GM23338 (cell line): Measurements from ENCODE around the gene RIMOC1. TPM values are rescaled to one million over a fixed set of nuclear protein-coding genes. Genes with fewer than 3 reads are reported as not detected.

ENCODE experiments used
- ATAC-seq: fragments of 200-7000 bp; cut with Tn5 transposase; 3 replicates; pipeline ENCODE4 v1.9.1; 2020
- DNase-seq: peaks from one replicate; pipeline ENCODE4 v3.0.0-alpha.2; 2015; ENCODE audit warnings: low spot score
- H2AFZ ChIP-seq: fragments of 200-600 bp; sonication (generic); 2 replicates; pipeline ENCODE4 v1.8.0; 2016; ENCODE audit warnings: antibody characterized with exemption, mild to moderate bottlenecking, moderate library complexity
- H3F3A ChIP-seq: fragments of 200-600 bp; sonication (generic); replicated peaks from 2 replicates; pipeline ENCODE4 v1.8.0; 2017; ENCODE audit warnings: antibody characterized with exemption, mixed run types, low read depth
- H3K27ac ChIP-seq: fragments of 200-600 bp; sonication (generic); 2 replicates; pipeline ENCODE4 v1.6.1; 2016; ENCODE audit warnings: low read depth
- H3K27me3 ChIP-seq: fragments of 200-600 bp; sonication (generic); 2 replicates; pipeline ENCODE4 v1.8.0; 2016; ENCODE audit warnings: mild to moderate bottlenecking, mixed run types, moderate library complexity; ENCODE audit not compliant: insufficient read depth
- H3K36me3 ChIP-seq: fragments of 200-600 bp; sonication (generic); 2 replicates; pipeline ENCODE4 v1.8.0; 2016; ENCODE audit warnings: mild to moderate bottlenecking; ENCODE audit not compliant: insufficient read depth
- H3K4me1 ChIP-seq: fragments of 200-600 bp; sonication (generic); 2 replicates; pipeline ENCODE4 v1.8.0; 2016; ENCODE audit warnings: mild to moderate bottlenecking, moderate library complexity; ENCODE audit not compliant: insufficient read depth
- H3K4me2 ChIP-seq: fragments of 200-600 bp; sonication (generic); 2 replicates; pipeline ENCODE4 v1.7.1; 2017; ENCODE audit warnings: mixed run types
- H3K4me3 ChIP-seq: fragments of 200-600 bp; sonication (generic); 2 replicates; pipeline ENCODE4 v1.6.1; 2016; ENCODE audit warnings: mixed run types
- H3K79me2 ChIP-seq: fragments of 200-600 bp; sonication (generic); replicated peaks from 2 replicates; pipeline ENCODE4 v1.8.0; 2017; ENCODE audit warnings: mild to moderate bottlenecking; ENCODE audit not compliant: insufficient read depth
- H3K9me2 ChIP-seq: fragments of 200-600 bp; sonication (generic); 2 replicates; pipeline ENCODE4 v1.8.0; 2017; ENCODE audit not compliant: insufficient read depth
- H4K20me1 ChIP-seq: fragments of 200-600 bp; sonication (generic); replicated peaks from 2 replicates; pipeline ENCODE4 v1.8.0; 2017; ENCODE audit warnings: mild to moderate bottlenecking; ENCODE audit not compliant: insufficient read depth
- H3K27ac Mint-ChIP-seq: 2 replicates; pipeline ENCODE4 v1.8.0; 2020; ENCODE audit warnings: inconsistent platforms, mild to moderate bottlenecking, moderate library complexity, mixed read lengths
- H3K27me3 Mint-ChIP-seq: 3 replicates; pipeline ENCODE4 v1.8.0; 2022; ENCODE audit warnings: low read depth, mild to moderate bottlenecking, moderate library complexity, mixed read lengths, inconsistent platforms; ENCODE audit not compliant: insufficient read depth, poor library complexity
- H3K36me3 Mint-ChIP-seq: 3 replicates; pipeline ENCODE4 v1.8.0; 2021; ENCODE audit warnings: low read depth, mild to moderate bottlenecking, inconsistent platforms, moderate library complexity, mixed read lengths
- H3K4me1 Mint-ChIP-seq: 3 replicates; pipeline ENCODE4 v1.8.0; 2020; ENCODE audit warnings: mild to moderate bottlenecking, inconsistent platforms, mixed read lengths
- H3K4me3 Mint-ChIP-seq: 3 replicates; pipeline ENCODE4 v1.8.0; 2021; ENCODE audit warnings: moderate library complexity, mild to moderate bottlenecking, inconsistent platforms, mixed read lengths
- H3K9me3 Mint-ChIP-seq: 3 replicates; pipeline ENCODE4 v1.8.0; 2020; ENCODE audit warnings: moderate library complexity, mild to moderate bottlenecking, inconsistent platforms, mixed read lengths
- CREB1 ChIP-seq: fragments of 250-450 bp; sonication (Bioruptor Pico); IDR thresholded peaks from 2 replicates; pipeline ENCODE4 v1.5.0; 2020; ENCODE audit warnings: low read depth, mild to moderate bottlenecking, moderate library complexity
- CTCF ChIP-seq, 2 experiments: fragments of 200-600 bp in 1 of 2; sonication (generic) in 1 of 2; conservative IDR thresholded peaks; 2 replicates each; pipeline versions ENCODE4 v1.5.1 to v1.6.1; 2016 to 2017; ENCODE audit warnings: antibody characterized with exemption in 2 of 2, low read depth in 2 of 2, mild to moderate bottlenecking in 2 of 2, moderate library complexity in 1 of 2
- EZH2 ChIP-seq: fragments of 200-600 bp; sonication (generic); IDR thresholded peaks from one replicate; pipeline ENCODE4 v1.8.0; 2017; ENCODE audit warnings: antibody characterized with exemption, mild to moderate bottlenecking, low read depth; ENCODE audit not compliant: unreplicated experiment
- EZH2phosphoT487 ChIP-seq: fragments of 200-600 bp; sonication (generic); IDR thresholded peaks from one replicate; pipeline ENCODE4 v1.8.1; 2018; ENCODE audit warnings: antibody characterized with exemption; ENCODE audit not compliant: unreplicated experiment
- JUNB ChIP-seq: IDR thresholded peaks from one replicate; pipeline ENCODE4 v1.6.1; 2016; ENCODE audit warnings: antibody characterized with exemption; ENCODE audit not compliant: unreplicated experiment
- NANOG ChIP-seq: IDR thresholded peaks from 2 replicates; pipeline ENCODE4 v1.6.1; 2016; ENCODE audit warnings: antibody characterized with exemption, borderline replicate concordance
- POLR2AphosphoS5 ChIP-seq: IDR thresholded peaks from 2 replicates; pipeline ENCODE4 v1.6.1; 2016; ENCODE audit warnings: antibody characterized with exemption, low read depth
- REST ChIP-seq: IDR thresholded peaks from one replicate; pipeline ENCODE4 v1.6.1; 2018; ENCODE audit warnings: antibody characterized with exemption; ENCODE audit not compliant: unreplicated experiment
- STAT1 ChIP-seq: IDR thresholded peaks from one replicate; pipeline ENCODE4 v1.6.1; 2016; ENCODE audit warnings: antibody characterized with exemption; ENCODE audit not compliant: unreplicated experiment
- ZNF114 ChIP-seq: fragments of 250-450 bp; sonication (Bioruptor Pico); IDR thresholded peaks from 2 replicates; pipeline ENCODE4 v1.5.0; 2020; ENCODE audit warnings: mild to moderate bottlenecking, moderate library complexity
- ZNF331 ChIP-seq: fragments of 250-450 bp; sonication (Bioruptor Pico); IDR thresholded peaks from 2 replicates; pipeline ENCODE4 v1.5.0; 2020; ENCODE audit warnings: low read depth, mild to moderate bottlenecking, moderate library complexity
- polyA plus RNA-seq: library from polyadenylated mRNA; unstranded; fragments of >200 nt; fragmentation: Nextera tagmentation; extraction: Ambion mirVana; gene quantifications from 2 replicates; pipeline ENCODE4 v1.2.1, GENCODE V29; 2016
- total RNA-seq: library from RNA; depleted of rRNA; stranded (reverse); fragments of >200 nt; shearing (Covaris generic); gene quantifications from 2 replicates; pipeline ENCODE4 v1.2.3, GENCODE V29; 2014
- TF ChIP-seq, protein P1 (sequence below): IDR thresholded peaks from 2 replicates; pipeline ENCODE4 v1.6.1; 2016; ENCODE audit warnings: antibody characterized with exemption

The RIMOC1 gene
- total and polyA plus RNA-seq, 2 experiments from 2014 or later = 26.4 to 30.3 TPM

DNA sequence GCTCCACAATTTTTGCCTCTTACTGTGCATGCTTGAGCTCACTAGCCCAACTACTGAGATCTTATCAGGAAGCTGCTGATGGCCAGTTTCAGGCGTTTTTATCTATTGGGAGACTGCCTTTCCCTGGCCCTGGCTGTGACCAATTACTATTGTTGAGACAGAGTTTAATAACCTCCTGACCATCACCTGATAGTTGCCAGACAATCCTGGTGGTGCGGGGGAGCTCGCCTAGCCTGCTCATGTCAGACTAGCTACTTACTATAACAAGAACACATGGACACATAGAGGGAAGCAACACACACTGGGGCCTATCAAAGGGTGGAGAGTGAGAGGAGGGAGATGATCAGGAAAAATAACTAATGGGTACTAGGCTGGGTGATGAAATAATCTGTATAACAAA, 20.9 kb upstream of the RIMOC1 start:
- no peaks in the 10 kb centered on the region for H3K4me1 Mint-ChIP-seq

DNA sequence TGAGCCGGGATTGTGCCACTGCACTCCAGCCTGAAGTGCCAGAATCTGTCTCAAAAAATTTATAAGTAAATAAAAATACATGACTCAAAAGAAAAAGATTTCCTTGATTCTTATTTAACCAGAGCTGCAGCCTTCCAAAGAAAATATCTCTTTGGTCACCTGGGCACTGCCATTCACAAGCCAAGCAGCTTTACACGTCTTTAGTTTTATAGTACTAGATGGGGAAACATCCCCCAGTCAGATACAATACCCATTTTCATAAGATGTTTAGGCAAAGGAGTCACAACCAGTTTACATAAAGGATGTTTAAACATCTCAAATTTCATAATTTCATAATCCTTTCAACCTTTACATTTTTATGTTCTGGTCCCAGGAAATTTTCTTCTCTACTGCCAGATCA, 20.2 kb upstream of the RIMOC1 start:
- H3K79me2 ChIP-seq = no peaks in the 10 kb centered on the region
- H3K4me1 Mint-ChIP-seq = no peaks in the 10 kb centered on the region
- peaks cover 6% of the 10 kb centered on the region; the same call in 1 of the 3 replicates for H3K36me3 Mint-ChIP-seq
- no peak overlapping the region for H3K27ac Mint-ChIP-seq
- peaks cover 4% of the 10 kb centered on the region; the same call in 1 of the 2 replicates for H3K36me3 ChIP-seq
- no peak overlapping the region for H3K27ac ChIP-seq
- no peaks in the 10 kb centered on the region for H3K27me3 ChIP-seq
- no peaks in the 10 kb centered on the region for H3K4me1 ChIP-seq
- H3K4me2 ChIP-seq = no peak overlapping the region
- H4K20me1 ChIP-seq = no peaks in the 10 kb centered on the region
- DNase-seq (no peak), ATAC-seq (no peak)
- no peaks in the 10 kb centered on the region for H3F3A ChIP-seq
- H2AFZ ChIP-seq = no peak overlapping the region
- H3K9me3 Mint-ChIP-seq = peaks cover 27% of the 10 kb centered on the region; the same call in 2 of the 3 replicates
- no peaks in the 10 kb centered on the region for H3K27me3 Mint-ChIP-seq
- H3K4me3 ChIP-seq = no peak overlapping the region
- H3K9me2 ChIP-seq = peaks cover 4% of the 10 kb centered on the region; the same call in 1 of the 2 replicates
- H3K4me3 Mint-ChIP-seq = no peak overlapping the region
- no peak for TF ChIP-seq STAT1
- no peak for TF ChIP-seq EZH2phosphoT487
- no peak for TF ChIP-seq NANOG
- no peak for TF ChIP-seq ZNF114 (CRISPR knock-in tag)
- TF ChIP-seq CTCF (conservative IDR thresholded peaks at IDR 0.05; ENCODE audit: low read depth in 2 of 2) = no peak
- no peak for TF ChIP-seq REST
- no peak for TF ChIP-seq EZH2
- no peak for TF ChIP-seq JUNB
- no peak for TF ChIP-seq POLR2AphosphoS5
- no peak for TF ChIP-seq CREB1
- TF ChIP-seq, protein P1, sequence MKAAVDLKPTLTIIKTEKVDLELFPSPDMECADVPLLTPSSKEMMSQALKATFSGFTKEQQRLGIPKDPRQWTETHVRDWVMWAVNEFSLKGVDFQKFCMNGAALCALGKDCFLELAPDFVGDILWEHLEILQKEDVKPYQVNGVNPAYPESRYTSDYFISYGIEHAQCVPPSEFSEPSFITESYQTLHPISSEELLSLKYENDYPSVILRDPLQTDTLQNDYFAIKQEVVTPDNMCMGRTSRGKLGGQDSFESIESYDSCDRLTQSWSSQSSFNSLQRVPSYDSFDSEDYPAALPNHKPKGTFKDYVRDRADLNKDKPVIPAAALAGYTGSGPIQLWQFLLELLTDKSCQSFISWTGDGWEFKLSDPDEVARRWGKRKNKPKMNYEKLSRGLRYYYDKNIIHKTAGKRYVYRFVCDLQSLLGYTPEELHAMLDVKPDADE = no peak

More for the DNA sequence above, 20.9 kb upstream of the RIMOC1 start:
- Histone ChIP-seq H3K9me2 (peaks cover 4% of the 10 kb centered on the region; the same call in 1 of the 2 replicates), H4K20me1 (no peaks in the 10 kb centered on the region), H3K4me1 (no peaks in the 10 kb centered on the region), H3K79me2 (no peaks in the 10 kb centered on the region), H3K4me3 (no peak overlapping the region), H3K27me3 (no peaks in the 10 kb centered on the region), H3K27ac (no peak overlapping the region), H3K4me2 (no peak overlapping the region), H3K36me3 (peaks cover 4% of the 10 kb centered on the region; the same call in 1 of the 2 replicates), H3F3A (no peaks in the 10 kb centered on the region), H2AFZ (no peak overlapping the region)
- ATAC-seq = no peak
- no peak overlapping the region for H3K27ac Mint-ChIP-seq
- DNase-seq = no peak
- no peak overlapping the region for H3K4me3 Mint-ChIP-seq
- H3K27me3 Mint-ChIP-seq = no peaks in the 10 kb centered on the region
- peaks cover 6% of the 10 kb centered on the region; the same call in 1 of the 3 replicates for H3K36me3 Mint-ChIP-seq
- TF ChIP-seq ZNF331 (CRISPR knock-in tag) = no peak
- H3K9me3 Mint-ChIP-seq = peaks cover 23% of the 10 kb centered on the region; the same call in 2 of the 3 replicates
